Kidney glomerular epithelial cell (primary cell): Measurements from ENCODE around the gene UBXN4.
"Not testable (repeated sequence)": the region's sequence is repeated elsewhere in the genome, so short reads cannot be mapped to it uniquely, and the experiment has no call there.

ENCODE experiments used
- DNase-seq: peaks from one replicate; lab custom pipeline; 2025; lab: John Stamatoyannopoulos, UW

UBXN4 gene

GRCh38 chr2:135807874-135808273, 66.2 kb downstream of the UBXN4 start:
- DNase-seq = not testable (repeated sequence)

GRCh38 chr2:135812907-135813511, 71.4 kb downstream of the UBXN4 start:
- no peak for DNase-seq

- no peak for DNase-seq
These were observed 73.6 kb downstream of the UBXN4 start for GRCh38 chr2:135815269-135815668.

- DNase-seq = no peak
These were observed 75.8 kb downstream of the UBXN4 start for GRCh38 chr2:135817466-135817865.

GRCh38 chr2:135817951-135818350, 76.3 kb downstream of the UBXN4 start:
- peak; percentile 46 for DNase-seq

- DNase-seq = no peak
These were observed 77.4 kb downstream of the UBXN4 start for GRCh38 chr2:135818937-135819610.

GRCh38 chr2:135820003-135820618, 78.5 kb downstream of the UBXN4 start:
- no peak for DNase-seq

- no peak for DNase-seq
These were observed 79.5 kb downstream of the UBXN4 start for GRCh38 chr2:135821190-135821589.

- no peak for DNase-seq
These were observed 81.2 kb downstream of the UBXN4 start for GRCh38 chr2:135822855-135823254.

GRCh38 chr2:135825131-135825530, 83.5 kb downstream of the UBXN4 start:
- DNase-seq = no peak

- no peak for DNase-seq
These were observed 84.0 kb downstream of the UBXN4 start for GRCh38 chr2:135825550-135826176.

- no peak for DNase-seq
These were observed 84.9 kb downstream of the UBXN4 start for GRCh38 chr2:135826544-135826943.

GRCh38 chr2:135829378-135830135, 87.9 kb downstream of the UBXN4 start:
- DNase-seq = no peak

GRCh38 chr2:135831180-135831812, 89.6 kb downstream of the UBXN4 start:
- DNase-seq = no peak

- DNase-seq = no peak
These were observed 91.2 kb downstream of the UBXN4 start for GRCh38 chr2:135832891-135833290.
